ENCODE data around the gene NPB.

- TF ChIP-seq CTCF (IDR thresholded peaks at IDR 0.05) (no peak), POLR2A (IDR thresholded peaks at IDR 0.05) (no peak)
Measured at GRCh38 chr17:81905993-81906392, 4.0 kb downstream of the NPB start.

Data from heart left ventricle (tissue), 13 donors.